Activated naive CD8-positive, alpha-beta T cell treated with anti-CD3 and anti-CD28 coated beads, Interleukin-2, amount 10 ng/mL, durations not matched to agents 7 days and 5 days (primary cell): Measurements from ENCODE around the gene CNOT8. TPM values are rescaled to one million over a fixed set of nuclear protein-coding genes. Genes with fewer than 3 reads are reported as not detected.

Experiments used
- microRNA-seq: library from miRNA; unstranded; fragments of <30 nt; microRNA quantifications from one replicate; pipeline ENCODE4 v1.2.0, GENCODE V29; 2022
- total RNA-seq, 2 experiments: library from RNA; stranded (reverse); gene quantifications; one replicate each; pipeline ENCODE4 v1.2.3, GENCODE V29; 2021

CNOT8 gene
- total RNA-seq, 2 experiments from 2014 or later, result 77.7 to 78.3 TPM

Small RNA genes within 50 kb of the gene (microRNA-seq; reads per million reads assigned to microRNA genes)
- not detected for gene MIR378H

Other genes with a start within 250 kb of the CNOT8 start
- gene LARP1, start 103.2 kb upstream of the CNOT8 start, total RNA-seq, result 100 to 1,000 TPM; 165 to 175 TPM
- not detected for gene FAXDC2, start 8.0 kb upstream of the CNOT8 start, total RNA-seq
- 10 to 100 TPM; 13.8 to 15.7 TPM for gene GEMIN5, start 79.6 kb downstream of the CNOT8 start, total RNA-seq
- gene MRPL22, start 82.4 kb downstream of the CNOT8 start, total RNA-seq, result 10 to 100 TPM; 50.0 to 52.4 TPM
- not detected for gene KIF4B, start 155.1 kb downstream of the CNOT8 start, total RNA-seq